Neuron (in vitro differentiated cells): Measurements from ENCODE around the gene FGF1.
A peak's percentile ranks its signal among the peaks of the same experiment; 100 is the strongest.

Experiments used
- H2AFZ ChIP-seq: one replicate; pipeline ENCODE4 v1.6.1; 2013; ENCODE audit warnings: low read depth, mild to moderate bottlenecking, inconsistent platforms, low read length, moderate library complexity
- H3K27me3 ChIP-seq: one replicate; pipeline ENCODE4 v1.6.1; 2013; ENCODE audit warnings: low read length; ENCODE audit not compliant: insufficient read depth
- H3K36me3 ChIP-seq: one replicate; pipeline ENCODE4 v1.6.1; 2013; ENCODE audit warnings: low read length; ENCODE audit not compliant: insufficient read depth
- H3K4me1 ChIP-seq: one replicate; pipeline ENCODE4 v1.6.1; 2013; ENCODE audit warnings: low read length; ENCODE audit not compliant: insufficient read depth
- H3K4me3 ChIP-seq: 2 replicates; pipeline ENCODE4 v1.5.1; 2013; ENCODE audit warnings: mild to moderate bottlenecking, low read length, moderate library complexity
- H3K9me3 ChIP-seq: one replicate; pipeline ENCODE4 v1.6.1; 2013; ENCODE audit warnings: low read length

FGF1 gene

GRCh38 chr5:142585451-142585850, 100.4 kb downstream of the FGF1 start:
- peaks cover 2% of the 10 kb centered on the region for H3K4me1 ChIP-seq
- no peak overlapping the region for H2AFZ ChIP-seq
- H3K9me3 ChIP-seq: no peaks in the 10 kb centered on the region
- no peaks in the 10 kb centered on the region for H3K36me3 ChIP-seq
- H3K27me3 ChIP-seq: no peaks in the 10 kb centered on the region
- H3K4me3 ChIP-seq: no peak overlapping the region

DNA sequence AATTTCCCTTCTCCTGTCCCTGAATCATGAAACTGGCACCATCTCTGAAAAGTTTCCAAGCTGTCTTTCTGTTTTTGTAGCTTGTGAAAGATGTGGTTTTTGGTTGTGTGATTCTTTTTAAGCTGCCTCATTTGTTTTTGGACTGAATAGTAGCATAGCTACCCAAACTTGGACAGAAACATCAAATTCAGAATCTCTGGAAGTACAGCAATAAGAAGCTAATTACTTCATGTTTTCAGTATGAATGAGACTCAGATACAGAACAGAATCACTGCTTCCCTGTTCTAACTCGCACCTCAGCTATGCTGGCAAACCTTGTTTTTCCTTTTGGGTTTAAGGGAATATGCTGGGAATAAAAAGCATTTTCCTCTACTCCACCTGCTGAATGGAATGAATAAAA, 101.0 kb downstream of the FGF1 start:
- no peak overlapping the region for H3K4me3 ChIP-seq
- no peaks in the 10 kb centered on the region for H3K36me3 ChIP-seq
- no peak overlapping the region for H2AFZ ChIP-seq
- H3K9me3 ChIP-seq: no peaks in the 10 kb centered on the region
- no peaks in the 10 kb centered on the region for H3K27me3 ChIP-seq
- H3K4me1 ChIP-seq: no peaks in the 10 kb centered on the region

- peaks cover 2% of the 10 kb centered on the region for H3K9me3 ChIP-seq
- H3K4me1 ChIP-seq: no peaks in the 10 kb centered on the region
- no peak overlapping the region for H3K4me3 ChIP-seq
- H3K27me3 ChIP-seq: no peaks in the 10 kb centered on the region
- H3K36me3 ChIP-seq: no peaks in the 10 kb centered on the region
- no peak overlapping the region for H2AFZ ChIP-seq
Observed at GRCh38 chr5:142578161-142578830, 107.6 kb downstream of the FGF1 start.

- H3K9me3 ChIP-seq: peaks cover 2% of the 10 kb centered on the region
- no peaks in the 10 kb centered on the region for H3K4me1 ChIP-seq
- no peak overlapping the region for H2AFZ ChIP-seq
Observed at GRCh38 chr5:142576804-142577203, 109.1 kb downstream of the FGF1 start.

GRCh38 chr5:142576303-142576702, 109.6 kb downstream of the FGF1 start:
- H3K9me3 ChIP-seq: peaks cover 2% of the 10 kb centered on the region
- H3K27me3 ChIP-seq: no peaks in the 10 kb centered on the region
- no peak overlapping the region for H2AFZ ChIP-seq
- no peak overlapping the region for H3K4me3 ChIP-seq
- H3K36me3 ChIP-seq: no peaks in the 10 kb centered on the region
- no peaks in the 10 kb centered on the region for H3K4me1 ChIP-seq

More at GRCh38 chr5:142576804-142577203, 109.1 kb downstream of the FGF1 start:
- H3K27me3 ChIP-seq: no peaks in the 10 kb centered on the region
- no peaks in the 10 kb centered on the region for H3K36me3 ChIP-seq
- no peak overlapping the region for H3K4me3 ChIP-seq

DNA sequence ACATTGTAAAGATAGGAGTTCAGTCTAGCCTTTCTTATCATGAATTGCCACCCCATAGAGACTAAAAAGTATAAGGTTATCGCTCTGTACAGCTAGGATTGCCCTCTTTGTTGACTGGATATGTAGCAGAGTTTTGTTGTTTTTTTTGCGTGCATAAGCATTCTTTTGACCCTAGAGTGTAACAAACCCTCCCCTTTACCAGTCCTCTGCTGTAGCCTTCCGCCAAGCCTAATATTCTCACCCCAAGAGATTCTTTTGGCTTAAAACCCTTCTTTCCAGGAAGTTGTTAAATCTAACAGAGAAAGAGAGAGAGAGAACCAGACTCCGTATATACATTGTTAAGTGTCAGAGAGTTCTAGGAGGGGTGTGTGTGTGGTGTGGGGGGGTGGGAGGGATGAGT, 113.9 kb downstream of the FGF1 start:
- no peaks in the 10 kb centered on the region for H3K27me3 ChIP-seq
- peaks cover 3% of the 10 kb centered on the region for H3K4me1 ChIP-seq
- H3K36me3 ChIP-seq: no peaks in the 10 kb centered on the region
- H2AFZ ChIP-seq: no peak overlapping the region
- no peaks in the 10 kb centered on the region for H3K9me3 ChIP-seq
- H3K4me3 ChIP-seq: no peak overlapping the region

DNA sequence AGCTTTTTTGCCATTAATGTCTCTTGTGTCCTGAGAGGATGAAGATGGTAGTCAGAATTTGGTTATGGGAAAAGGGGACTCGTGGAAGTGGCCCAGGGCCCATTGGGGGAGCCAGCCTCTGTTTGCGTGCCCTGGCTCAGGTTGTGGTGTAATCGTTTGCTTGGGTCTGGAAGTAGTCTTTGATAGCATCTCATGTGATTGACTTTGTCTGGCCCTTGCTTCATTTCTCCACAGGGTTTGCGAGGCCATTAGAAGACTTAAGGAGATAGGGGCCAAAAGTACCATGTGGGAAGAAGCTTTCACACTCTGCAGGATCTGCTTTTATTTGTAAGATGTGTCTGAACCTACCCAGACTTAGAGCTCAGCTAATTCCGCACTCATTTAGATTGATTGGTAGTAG, 114.5 kb downstream of the FGF1 start:
- Histone ChIP-seq H3K9me3 (no peaks in the 10 kb centered on the region), H3K4me1 (peaks cover 3% of the 10 kb centered on the region), H3K4me3 (no peak overlapping the region)

GRCh38 chr5:142569905-142570304, 116.0 kb downstream of the FGF1 start:
- Histone ChIP-seq H3K36me3 (no peaks in the 10 kb centered on the region), H3K9me3 (no peaks in the 10 kb centered on the region), H3K4me3 (no peak overlapping the region), H3K4me1 (peaks cover 3% of the 10 kb centered on the region), H3K27me3 (no peaks in the 10 kb centered on the region), H2AFZ (no peak overlapping the region)

More for the DNA sequence above, 114.5 kb downstream of the FGF1 start:
- H3K27me3 ChIP-seq: no peaks in the 10 kb centered on the region
- H2AFZ ChIP-seq: no peak overlapping the region
- H3K36me3 ChIP-seq: no peaks in the 10 kb centered on the region

DNA sequence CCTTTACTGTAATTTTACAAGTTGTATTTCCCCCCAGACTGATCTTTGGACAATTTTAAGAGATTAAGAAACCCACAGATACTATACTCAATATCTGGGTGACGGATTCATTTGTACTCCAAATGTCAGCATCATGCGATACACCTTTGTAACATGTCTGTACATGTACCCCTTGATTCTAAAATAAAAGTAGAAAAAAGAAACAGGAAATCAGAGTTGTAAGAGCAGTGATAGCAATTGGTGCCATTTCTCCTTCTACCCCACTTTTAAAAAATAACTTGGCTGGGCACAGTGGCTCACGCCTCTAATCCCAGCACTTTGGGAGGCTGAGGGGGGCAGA, 116.9 kb downstream of the FGF1 start:
- Histone ChIP-seq H3K4me3 (no peak overlapping the region), H3K9me3 (no peaks in the 10 kb centered on the region), H3K36me3 (no peaks in the 10 kb centered on the region), H3K27me3 (no peaks in the 10 kb centered on the region), H2AFZ (no peak overlapping the region), H3K4me1 (peaks cover 3% of the 10 kb centered on the region)

- no peaks in the 10 kb centered on the region for H3K27me3 ChIP-seq
- H3K9me3 ChIP-seq: no peaks in the 10 kb centered on the region
- H3K4me1 ChIP-seq: peaks cover 3% of the 10 kb centered on the region
- no peak overlapping the region for H3K4me3 ChIP-seq
- H3K36me3 ChIP-seq: no peaks in the 10 kb centered on the region
- no peak overlapping the region for H2AFZ ChIP-seq
Observed at GRCh38 chr5:142568283-142568995, 117.5 kb downstream of the FGF1 start.

- Histone ChIP-seq H3K4me1 (no peaks in the 10 kb centered on the region), H3K36me3 (no peaks in the 10 kb centered on the region), H3K27me3 (no peaks in the 10 kb centered on the region), H3K9me3 (no peaks in the 10 kb centered on the region), H3K4me3 (no peak overlapping the region), H2AFZ (no peak overlapping the region)
Observed at GRCh38 chr5:142561486-142562097, 124.3 kb downstream of the FGF1 start.

DNA sequence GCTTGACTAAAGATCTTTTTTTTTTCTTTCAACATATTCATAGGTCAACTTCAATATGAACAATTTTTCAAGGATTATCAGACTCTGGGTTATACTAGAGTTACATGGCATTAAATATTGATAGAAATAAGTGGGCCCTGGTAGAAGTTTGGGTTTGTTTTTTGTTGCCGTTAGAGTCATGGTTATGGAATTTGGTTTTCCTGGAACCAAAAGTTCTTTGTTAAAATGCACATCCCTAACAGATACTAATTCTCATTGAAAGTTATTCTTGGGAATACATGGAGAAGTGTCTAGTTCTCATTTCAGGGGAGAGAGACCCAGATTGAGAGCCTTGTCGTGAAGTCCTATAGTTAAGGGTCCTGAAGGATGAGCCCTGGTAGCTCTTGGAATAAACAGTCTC, 124.9 kb downstream of the FGF1 start:
- H3K4me3 ChIP-seq: no peak overlapping the region
- no peaks in the 10 kb centered on the region for H3K9me3 ChIP-seq
- H3K27me3 ChIP-seq: no peaks in the 10 kb centered on the region
- no peak overlapping the region for H2AFZ ChIP-seq
- H3K4me1 ChIP-seq: no peaks in the 10 kb centered on the region
- H3K36me3 ChIP-seq: no peaks in the 10 kb centered on the region

DNA sequence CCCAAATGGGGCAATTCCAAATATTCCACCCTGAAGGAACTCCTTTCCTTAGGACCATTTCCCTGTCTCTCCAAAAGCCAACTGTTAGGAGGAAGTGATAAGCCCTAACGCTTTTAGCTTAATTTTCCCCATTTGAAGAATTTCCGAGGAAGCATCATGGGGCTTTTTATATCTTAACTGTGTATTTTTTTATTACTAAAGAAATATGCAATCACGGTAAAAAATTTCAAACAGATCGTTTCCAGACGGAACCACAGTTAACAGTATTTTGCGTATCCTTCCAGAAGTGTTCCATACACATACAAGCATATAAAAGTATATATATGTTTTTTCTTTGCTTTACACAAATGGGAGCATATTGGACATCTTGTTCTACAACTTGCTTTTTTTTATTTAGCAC, 133.8 kb downstream of the FGF1 start:
- H2AFZ ChIP-seq: no peak overlapping the region
- peaks cover 17% of the 10 kb centered on the region for H3K4me1 ChIP-seq
- no peaks in the 10 kb centered on the region for H3K27me3 ChIP-seq
- H3K4me3 ChIP-seq: peak overlapping the region; percentile 34
- H3K9me3 ChIP-seq: no peaks in the 10 kb centered on the region
- no peaks in the 10 kb centered on the region for H3K36me3 ChIP-seq
